NCI-H1436 (cell line): ENCODE data around the gene GAS2L2.

Experiments used
- DNase-seq: peaks from one replicate; lab custom pipeline; 2025; lab: John Stamatoyannopoulos, UW

GAS2L2 gene

DNA sequence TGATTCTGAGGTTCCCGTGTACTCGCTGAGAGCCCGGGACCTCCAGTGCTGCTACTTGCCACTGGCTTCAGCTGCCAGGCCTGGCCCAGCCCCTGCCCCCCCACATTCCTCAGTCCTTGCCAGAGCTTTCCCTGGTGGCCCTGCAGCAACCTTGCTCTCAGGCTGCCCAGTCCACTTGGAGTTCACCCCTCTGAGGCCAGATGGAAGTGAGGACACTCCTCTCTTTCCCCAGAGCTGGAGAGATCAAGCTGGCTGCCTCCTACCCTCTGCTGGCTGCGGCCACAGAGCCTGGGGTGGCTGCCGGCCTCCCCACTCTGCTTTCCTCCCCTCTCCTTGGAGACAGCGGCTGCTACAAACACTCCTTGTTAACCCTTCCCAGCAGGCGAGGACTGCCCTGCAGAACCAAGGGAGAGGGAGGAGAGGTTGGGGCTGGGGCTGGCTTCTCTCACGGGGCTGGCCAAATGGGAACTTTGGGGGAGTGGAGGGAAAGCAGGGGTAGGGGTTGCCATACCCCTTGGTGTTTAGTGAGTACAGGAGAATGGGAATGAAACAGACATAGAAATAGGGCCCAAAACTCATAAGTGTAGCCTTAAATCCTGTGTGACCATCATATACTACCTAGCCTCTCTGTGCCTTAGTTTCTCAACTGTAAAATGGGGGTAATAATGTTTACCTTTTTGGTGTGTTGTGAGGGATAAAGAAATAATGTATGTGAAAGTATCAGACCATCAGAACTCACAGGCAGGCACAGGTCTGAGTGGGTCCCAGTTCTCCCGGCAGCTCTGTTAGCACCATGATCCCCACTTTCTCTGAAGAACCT is at the start of gene GAS2L2:
Gene GAS2L2 (minus strand): TSS at position 295 of the 820 bp plus-strand sequence. CDS start 389 bp downstream, outside the sequence.
- no peak for DNase-seq

DNA sequence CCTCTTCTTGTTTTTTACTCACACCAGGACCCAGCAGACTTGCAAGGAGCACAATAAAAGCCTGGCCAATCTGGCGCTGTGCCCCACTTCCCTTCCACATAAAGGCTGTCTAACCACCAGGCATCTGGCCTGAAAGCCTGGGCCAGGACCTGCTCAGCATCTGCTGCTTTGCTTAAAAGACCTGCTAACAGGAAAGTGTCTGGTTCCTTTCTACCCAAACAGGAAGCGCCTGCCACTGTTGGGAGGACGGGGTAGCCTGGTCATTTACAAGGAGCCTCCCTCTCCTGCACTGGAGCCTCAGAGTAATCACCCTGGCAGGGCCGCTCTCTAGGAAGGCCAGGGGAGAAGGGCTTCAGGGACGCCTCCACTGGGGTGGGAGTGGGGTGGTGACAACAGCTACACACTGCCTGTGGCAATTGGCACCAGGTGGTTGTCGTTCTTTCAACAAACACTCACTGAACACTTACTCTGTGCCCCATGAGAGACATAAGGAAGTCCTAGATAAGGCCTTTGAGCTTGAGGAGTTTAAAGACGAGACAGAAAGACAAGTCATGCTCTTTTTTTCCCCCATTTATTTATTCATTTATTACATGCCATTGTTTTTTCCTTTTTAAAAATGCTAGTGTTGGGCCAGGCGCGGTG is 48.7 kb upstream of the GAS2L2 start:
- peak; percentile 79 for DNase-seq

DNA sequence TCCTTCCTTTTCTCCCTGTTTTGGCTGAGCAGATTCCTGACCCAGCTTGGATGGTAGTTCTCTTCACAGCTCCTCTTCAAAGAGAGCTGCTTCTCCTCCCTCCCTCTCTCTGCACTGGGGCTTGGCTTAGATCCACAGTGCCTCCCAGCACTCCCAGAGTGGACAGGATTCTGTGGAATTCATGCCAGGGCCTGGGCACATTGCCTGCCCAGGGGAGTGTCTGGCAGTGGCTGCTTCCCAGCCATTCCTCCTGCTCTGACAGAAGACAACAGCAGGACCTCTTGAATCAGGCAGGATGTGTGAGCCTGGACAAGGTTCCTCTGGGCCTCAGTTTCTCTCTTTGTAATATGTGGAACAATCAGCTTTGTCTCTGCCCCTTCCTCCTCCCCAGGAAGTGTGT is 46.9 kb upstream of the GAS2L2 start:
- no peak for DNase-seq

DNA sequence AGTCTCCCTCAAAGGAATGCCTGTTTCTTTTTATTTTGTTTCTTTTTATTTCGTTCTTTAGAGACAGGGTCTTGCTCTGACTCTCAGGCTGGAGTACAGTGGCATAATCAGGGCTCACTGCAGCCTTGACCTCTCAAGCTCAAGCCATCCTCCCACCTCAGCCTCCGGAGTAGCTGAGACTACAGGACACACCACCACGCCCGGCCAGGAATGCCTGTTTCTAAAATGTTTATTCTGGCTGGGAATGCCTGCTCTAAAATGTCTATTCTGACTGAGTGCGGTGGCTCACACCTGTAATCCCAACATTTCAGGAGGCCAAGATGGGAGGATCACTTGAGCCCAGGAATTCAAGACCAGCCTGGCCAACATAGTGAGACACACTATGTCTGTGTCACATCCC is 44.9 kb upstream of the GAS2L2 start:
- DNase-seq: no peak

DNA sequence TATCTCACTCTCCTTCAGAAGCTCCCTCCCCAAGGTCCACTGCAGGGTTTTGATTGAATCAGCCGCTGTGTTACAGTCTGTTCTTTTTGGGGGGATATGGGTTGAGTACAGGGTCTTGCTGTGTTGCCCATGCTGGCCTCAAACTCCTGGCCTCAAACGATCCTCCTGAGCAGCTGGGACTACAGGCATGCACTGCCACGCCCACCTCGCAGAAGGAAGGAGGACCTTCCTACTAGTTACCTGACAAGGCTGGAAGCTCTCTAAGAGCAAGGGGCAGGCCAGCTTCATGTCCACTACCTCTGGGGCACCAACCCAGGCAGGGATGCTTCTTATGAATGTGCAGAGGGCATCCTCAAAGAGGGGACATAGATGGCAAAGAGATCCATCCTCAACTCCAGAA is 44.3 kb upstream of the GAS2L2 start:
- DNase-seq: no peak

DNA sequence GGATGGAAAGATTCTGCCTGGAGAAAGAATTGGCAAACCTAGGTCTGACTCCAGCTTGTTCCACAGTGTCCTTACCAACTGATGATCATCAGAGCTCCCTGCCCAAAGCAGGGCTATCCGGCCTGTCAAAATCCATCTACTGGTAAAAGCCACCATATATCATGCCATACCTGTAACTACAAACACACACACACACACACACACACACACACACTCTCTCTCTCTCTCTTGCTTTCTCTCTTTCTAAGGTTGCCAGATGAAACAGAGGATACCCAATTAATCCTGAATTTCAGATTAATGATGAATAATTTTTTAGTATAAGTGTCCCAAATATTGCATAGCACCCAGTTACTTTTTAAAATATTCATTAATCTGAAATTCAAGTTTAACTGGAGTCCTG is 43.9 kb upstream of the GAS2L2 start:
- DNase-seq: no peak

DNA sequence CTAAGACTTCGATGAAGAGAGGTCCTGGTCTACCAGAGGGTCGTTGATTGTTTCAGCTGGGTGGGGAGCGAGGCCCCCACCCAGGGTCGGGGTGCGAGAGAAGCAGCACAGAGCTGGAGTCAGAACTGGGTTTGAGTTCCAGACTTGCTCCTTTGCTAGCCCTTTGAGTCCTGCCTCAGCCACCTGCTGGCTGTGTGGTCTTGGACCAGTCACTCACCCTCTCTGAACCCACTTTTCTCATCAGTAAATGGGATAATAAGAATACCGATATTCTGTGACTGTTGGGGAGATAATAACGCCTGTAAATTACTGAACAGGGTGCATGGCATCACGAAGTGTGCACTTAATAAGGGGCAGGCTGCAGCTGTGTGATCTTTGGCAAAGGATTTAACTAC is 42.8 kb upstream of the GAS2L2 start:
- no peak for DNase-seq

DNA sequence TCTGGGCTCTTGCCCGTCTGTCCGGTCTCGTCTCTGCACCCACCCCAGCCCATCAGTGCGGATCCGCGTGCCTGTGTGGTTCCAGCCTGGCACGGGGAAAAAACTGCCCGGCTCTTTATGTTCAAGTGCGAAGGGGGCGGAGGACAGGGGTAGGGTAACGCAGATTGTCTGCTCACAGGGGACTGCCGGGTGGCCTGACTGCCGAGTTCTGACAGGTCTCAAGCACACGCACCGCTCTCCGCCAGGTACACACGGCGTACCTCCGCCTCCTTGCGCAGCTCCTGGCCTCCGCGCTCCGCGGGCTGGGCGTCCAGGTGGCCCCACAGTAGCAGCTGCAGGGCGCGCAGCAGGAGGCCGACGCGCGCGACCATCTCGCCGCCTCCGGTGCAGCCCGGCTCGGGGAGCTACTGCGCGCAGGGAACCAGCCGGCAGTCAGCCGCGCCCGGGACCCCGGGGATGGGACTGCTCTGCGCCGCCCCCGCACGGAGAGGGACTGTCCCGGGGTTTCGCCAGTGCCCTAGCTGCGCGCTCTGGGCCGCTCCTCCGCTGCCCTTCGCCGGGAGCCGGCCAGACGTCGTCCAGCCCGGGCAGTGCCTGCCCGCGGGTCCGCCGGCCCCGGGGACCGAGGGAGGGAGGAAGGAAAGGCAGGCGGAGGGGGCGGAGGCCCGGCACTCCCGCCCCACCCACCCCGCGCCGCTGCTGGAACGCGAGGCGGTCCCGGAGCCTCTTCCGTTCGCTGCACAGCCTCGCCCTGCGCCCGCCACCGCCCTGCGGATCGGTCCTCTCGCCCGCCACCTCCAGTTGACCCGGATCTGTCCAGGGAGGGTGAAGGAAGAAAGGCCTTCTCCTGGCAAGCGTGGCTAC is 42.2 kb upstream of the GAS2L2 start, which contains the start of gene MMP28:
Gene MMP28 (minus strand): TSS at position 635 of the 864 bp plus-strand sequence. CDS start 264 bp downstream, at position 371.
- DNase-seq: peak; percentile 17

DNA sequence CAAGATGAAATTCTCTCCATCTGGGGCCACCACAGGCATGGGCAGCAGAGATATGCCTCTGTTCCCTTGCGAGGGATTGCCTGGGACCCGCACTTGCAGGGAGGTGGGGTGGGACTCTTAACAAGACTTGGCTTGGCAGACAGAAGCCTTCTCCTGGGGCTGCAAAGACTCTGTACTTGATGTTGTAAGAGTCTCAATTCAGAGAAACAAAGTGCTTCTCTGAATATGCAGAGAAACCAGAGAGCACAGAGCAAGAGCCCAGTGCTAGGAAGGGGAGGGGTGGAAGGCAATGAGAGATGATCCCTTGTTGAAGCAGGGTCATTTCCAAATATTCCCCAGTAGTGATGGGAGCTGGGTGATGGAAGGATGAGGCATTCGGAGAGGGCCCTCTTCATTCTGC is 40.2 kb upstream of the GAS2L2 start:
- no peak for DNase-seq

DNA sequence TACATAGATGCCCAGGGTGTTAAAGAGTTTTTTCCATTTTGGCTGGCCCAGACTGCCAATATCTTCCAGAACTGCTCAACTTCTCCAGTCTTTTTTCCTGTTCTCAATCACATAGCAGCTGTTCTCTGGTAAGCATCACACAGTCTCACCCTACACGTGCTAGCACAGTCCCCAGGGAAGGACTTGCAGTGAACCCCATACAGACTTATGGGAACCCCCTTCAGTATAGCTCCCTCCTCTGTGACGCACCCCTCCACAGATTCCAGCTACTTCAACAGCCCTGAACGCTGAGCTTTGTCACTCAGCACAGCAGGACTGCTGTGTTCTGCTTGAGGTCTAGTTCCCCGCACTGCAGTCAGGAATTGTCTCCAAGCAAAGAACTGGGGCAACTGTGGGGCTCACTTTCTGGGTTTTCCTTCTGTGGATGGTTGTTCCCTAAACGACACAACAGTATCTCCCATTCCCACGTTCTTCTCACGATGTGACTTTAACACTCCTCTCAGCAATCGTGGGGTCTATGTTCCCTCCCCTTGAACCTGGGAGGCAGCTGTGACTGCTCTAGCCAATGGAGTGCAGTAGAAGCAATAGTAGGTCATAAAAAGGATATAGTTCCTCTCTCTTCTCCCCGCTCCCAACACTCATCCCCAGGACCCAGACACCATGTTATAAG is 38.8 kb upstream of the GAS2L2 start:
- no peak for DNase-seq

DNA sequence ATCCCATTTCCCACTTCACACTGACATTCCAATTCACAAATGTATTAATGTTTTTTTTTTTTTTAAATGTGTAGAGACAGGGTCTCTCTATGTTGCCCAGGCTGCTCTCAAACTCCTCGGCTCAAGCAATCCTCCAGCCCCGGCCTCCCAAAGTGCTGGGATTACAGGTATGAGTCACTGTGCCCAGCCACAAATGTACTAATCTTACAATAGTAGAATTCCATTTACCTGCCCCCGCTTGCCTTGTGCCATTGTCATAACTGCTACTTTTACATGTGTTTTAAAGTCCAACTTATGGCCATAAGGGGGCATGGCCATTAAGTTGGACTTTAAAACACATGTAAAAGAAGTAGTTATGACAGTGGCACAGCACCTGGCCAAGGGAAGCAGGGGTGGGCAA is 37.8 kb upstream of the GAS2L2 start:
- no peak for DNase-seq

DNA sequence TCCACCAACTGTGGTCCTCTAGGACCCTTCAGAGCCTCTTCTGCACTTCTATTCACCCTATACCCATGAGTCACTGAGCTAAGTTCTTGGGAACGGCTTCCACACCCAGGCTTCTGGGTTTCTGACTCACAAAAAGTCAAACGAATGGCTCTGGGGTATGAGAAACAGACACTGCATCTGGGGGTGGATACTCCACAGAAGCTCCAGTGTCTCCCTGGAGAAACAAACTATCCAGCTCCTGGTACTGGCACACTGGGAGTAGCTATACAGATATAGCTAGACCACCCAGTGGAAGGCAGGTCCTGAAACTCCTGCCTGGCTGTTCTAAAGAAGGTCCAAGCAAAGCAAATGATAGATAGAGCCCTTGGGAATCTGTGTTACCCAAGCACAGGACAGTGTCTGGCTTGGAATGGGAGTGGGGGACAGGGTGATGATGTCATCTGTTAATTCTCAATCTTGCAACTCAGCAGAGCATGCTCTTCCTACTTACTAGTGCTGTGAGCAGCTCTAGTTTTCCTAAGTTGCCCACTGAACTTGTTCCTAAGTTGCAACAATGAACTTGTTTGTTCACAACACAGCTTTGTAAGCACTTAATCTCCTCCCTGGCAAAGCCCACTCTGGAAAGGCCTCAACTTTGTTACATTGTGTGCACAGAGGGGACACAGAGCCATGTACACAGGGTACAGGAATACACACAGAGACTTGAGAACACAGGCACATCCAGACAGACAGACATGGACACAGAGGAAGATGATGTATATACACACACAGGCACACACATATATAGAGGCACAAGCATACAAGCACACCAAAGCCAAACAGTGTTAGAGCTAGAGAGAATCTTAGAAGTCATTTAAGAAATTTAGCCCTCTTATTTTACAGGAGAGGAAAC is 35.7 kb upstream of the GAS2L2 start:
- DNase-seq: no peak

DNA sequence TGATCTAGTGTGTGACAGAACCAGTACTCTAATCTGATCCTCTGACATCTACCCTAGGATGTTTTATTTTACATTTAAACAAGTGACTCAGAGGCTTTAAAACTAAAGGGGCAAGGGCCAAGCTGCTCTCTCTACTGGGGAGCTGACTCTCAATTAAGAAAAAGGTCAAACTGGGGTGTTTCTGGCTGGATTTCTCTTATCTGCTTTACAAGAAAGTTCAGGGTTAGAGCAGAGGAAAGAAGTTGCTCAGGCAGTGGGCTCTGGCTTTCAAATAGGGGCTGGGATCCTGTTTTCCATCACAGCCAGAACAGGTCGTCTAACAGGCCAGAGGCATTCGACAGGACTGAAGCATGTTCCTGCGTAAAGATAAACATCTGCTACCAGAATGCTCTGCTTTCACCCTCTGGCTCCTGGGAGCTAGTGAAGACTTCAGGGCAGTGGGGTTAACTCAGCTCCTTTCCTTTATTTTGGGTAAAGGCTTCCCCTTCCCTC is 33.9 kb upstream of the GAS2L2 start:
- DNase-seq: no peak

DNA sequence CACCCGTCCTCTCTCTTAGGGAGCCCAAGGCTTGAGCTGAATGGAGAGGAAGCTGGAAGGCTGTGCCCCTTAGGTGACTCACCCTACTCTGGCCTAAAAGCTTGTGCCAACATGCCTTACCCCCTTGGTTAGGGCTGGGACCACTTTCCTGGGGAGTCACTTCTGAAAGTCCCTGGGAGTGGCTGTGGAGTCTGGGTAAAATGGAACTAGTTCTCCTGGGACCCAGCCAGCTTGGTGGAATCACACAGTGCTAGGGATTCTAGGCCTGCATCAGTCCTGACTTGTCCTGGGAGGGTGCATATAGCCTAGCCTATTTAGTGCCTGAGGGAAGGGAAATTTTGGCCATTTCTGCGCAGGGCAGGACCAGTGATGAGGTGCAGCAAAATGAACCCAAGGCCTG is 31.9 kb upstream of the GAS2L2 start:
- DNase-seq: no peak

DNA sequence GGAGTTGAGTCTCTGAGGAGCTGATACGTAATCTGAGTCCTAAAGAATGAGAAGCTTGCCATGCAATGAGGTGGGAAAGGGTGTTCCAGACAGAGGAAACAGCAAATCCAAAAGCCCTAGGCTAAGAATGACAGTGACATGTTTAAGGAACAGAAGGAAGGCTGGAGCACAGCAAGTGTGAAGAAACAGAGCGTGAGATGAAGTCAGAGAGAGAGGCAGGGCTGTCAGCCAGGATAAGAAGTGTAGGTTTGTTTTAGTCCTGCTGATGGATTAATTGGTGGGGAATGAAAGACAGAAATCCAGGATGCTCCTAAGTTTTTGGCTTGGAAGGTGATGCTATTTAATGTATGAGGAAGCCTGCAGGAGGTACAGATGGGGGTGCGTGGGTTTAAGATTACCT is 27.9 kb upstream of the GAS2L2 start:
- no peak for DNase-seq

DNA sequence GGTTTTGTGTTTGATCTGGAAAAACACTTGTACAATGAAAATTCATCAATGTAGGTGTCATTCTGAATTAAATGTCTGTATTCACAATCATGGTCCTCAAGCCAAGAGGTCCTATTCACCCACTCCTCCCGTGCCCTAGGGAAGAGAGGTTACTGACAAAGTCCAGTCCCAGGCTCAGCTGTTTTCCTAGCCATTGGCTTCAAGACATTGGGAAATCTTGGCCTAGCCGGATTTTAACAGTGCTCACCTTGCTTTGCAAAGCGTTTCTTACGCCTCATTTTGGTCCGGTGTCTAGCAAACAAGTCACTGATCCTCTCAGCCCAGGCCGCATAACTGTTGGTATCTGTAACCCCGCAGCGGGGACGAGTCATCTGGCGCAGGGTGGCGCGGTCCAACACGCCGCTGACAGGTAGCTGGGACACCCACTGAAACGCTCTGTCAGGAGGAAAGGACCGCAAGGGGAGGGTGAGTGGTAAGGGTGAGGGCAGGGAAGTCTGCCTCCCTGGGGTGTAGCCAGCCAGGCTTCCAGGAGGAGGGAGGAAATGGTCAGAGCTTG is 25.7 kb upstream of the GAS2L2 start:
- DNase-seq: no peak

DNA sequence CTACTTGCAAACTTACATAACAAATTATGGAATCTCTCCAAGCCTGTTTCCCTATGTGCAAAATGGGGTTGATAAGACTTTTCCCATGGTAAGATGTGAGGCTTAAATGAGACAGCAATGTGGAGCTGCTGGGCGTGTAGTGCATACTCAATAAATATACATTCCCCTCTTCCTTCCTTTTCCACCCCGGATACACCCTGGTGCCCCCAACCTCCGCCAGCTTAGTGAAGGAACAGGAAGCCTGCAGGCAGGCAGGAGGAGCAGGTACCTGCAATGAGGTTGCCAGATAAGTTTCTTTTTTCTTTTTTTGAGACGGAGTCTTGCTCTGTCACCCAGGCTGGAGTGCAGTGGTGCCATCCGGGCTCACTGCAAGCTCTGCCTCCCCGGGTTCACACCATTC is 22.5 kb upstream of the GAS2L2 start:
- no peak for DNase-seq

DNA sequence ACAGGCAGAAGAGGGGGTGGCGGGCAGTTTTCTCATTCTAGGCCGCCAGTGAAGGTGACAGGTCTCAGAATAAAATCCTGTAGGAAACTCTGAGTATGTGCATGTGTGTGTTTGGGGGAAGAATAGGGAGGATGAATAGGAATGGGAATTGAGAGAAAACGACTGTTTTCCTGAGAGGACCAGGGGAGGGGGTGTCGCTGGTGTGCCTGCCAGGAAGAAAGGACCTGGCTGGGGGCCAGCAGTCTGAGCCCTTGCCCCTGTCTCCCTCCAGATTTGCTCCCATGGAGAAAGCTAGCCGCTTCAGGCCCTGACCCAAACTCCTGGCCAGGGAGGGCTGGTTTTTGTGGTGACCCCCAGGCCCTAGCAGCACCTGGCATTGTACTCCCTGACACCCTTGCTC is 22.0 kb upstream of the GAS2L2 start:
- no peak for DNase-seq

DNA sequence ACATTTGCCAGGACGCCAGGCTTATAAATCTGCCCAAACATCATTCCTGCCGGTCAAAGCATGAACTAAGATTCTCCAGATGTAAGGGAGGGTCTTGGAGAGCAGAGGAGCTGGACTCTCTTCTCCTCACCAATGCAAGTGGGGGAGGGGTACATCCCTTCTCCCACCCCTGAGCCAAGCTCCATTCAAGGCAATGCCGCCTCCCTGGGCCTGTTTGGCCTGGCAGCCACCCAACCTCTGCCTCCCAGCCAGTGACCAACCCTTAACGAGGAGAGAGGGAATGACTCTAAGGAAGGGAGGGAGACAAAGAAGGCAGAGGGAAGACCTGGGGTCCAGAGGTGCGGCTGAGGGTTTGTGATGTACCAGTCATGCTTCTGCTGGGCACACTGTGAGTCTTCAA is 21.5 kb upstream of the GAS2L2 start:
- no peak for DNase-seq

DNA sequence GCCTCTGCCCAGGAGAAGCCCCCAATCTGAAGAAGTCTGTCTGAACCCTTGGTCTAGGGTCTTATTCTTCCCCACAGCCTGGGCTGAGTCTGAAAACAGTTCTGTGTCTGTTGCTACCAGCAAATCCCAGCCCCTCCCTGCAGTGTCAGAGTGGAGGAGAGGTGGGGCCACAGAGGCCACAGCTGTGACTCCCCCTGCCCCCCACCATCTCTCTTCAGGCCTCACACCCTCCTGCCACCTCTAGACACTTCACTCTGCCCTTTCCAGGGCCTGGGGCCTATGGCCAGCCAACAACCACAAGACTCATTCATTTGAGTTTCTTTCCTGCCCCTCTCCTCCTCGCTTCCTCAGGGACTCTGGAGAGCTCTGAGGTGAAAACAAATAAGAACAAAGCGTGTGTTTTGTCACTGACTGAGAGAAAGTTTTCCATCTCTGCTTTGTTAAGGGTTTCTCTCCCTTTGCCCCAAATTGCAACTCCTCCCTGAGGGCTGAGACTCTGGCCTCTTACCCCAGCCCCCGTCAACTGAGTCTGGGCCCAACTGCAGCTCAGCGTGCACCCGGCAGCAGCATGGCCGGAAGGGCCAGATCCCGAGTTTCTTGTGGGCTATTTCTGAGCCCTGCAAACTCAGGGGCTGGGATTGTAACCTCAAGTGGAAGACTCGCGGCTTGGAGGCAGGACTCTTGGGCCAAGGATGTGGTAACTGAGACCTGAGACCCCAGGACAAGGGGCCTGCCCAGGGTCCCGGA is 20.8 kb upstream of the GAS2L2 start:
- DNase-seq: no peak
